GM13977 (cell line): Measurements from ENCODE around the gene MYB.

Source experiments
- DNase-seq: peaks from one replicate; pipeline ENCODE4 v3.0.0; 2012; ENCODE audit warnings: low spot score
- CTCF ChIP-seq: IDR thresholded peaks from 2 replicates; pipeline ENCODE4 v1.5.1; 2012; ENCODE audit warnings: mild to moderate bottlenecking, control low read depth; ENCODE audit not compliant: insufficient read depth; ENCODE audit errors: extremely low read depth, missing control alignments
- in situ Hi-C: fragments of 300-500 bp; cut with MboI; formaldehyde crosslinking; loops from one replicate; pipeline ENCODE4 v1.12.0; 2022; ENCODE audit warnings: low sequenced_read_pairs, low pct_unique_long_range_greater_than_20kb, mixed read lengths, inconsistent platforms; ENCODE audit not compliant: unreplicated experiment

Gene MYB

GRCh38 chr6:135185483-135185882 is 4.4 kb downstream of the MYB start:
- in situ Hi-C loops = no loop called here
- no peak for DNase-seq
- TF ChIP-seq CTCF = no peak

DNA sequence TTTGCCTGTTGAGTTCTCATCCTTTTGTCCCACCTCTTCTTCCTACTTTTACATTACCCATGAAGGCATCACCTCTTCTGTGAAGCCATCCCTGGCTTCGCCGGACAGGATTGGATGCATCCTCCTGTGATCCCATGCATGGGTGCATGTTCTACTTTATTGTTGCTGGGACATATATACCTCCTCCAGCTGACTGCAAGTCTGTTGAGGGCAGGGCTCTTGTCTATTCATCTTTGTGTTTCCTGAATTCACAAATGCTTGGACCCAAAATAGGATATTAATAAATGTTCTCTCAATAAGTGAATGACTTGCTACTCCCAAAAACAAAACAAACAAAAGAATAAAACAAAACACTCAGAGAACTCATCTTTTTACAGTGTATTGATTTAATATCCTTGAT is 5.1 kb downstream of the MYB start:
- in situ Hi-C loops = no loop called here
- DNase-seq = no peak
- TF ChIP-seq CTCF = no peak

- in situ Hi-C loops = no loop called here
- DNase-seq = no peak
- no peak for TF ChIP-seq CTCF
Observed at GRCh38 chr6:135187372-135187771, 6.3 kb downstream of the MYB start.

GRCh38 chr6:135188718-135189117 is 7.6 kb downstream of the MYB start:
- TF ChIP-seq CTCF = no peak
- in situ Hi-C loops = no loop called here
- DNase-seq = no peak

DNA sequence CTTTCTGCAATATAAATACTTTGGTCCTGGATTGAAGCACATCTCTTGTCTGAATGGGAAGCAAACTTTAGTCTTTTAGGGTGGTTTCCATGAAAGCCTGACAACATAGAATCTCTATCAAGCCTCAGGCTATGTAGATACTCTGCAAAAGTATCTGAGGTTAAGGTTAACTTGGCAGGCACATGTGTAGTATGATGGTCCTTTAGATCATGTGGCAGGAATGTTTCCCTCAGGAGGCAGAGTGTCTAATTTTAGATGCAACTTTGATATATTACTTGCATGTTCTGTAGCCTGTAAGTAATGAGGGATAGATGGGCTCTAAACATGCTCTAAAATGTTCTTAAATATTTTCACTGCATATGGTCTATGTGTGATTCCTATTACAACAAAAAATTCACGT is 8.2 kb downstream of the MYB start:
- no peak for TF ChIP-seq CTCF
- no peak for DNase-seq
- in situ Hi-C loops = no loop called here

- in situ Hi-C loops = loop anchor here (5.0 kb wide), 1 partner anchor 236 kb away; no protein-coding TSS in a partner anchor
- TF ChIP-seq CTCF = no peak
- DNase-seq = no peak
Observed at GRCh38 chr6:135191508-135192255, 10.6 kb downstream of the MYB start.
